Measurements from ENCODE around the gene ARPC1B. TPM values are rescaled to one million over a fixed set of nuclear protein-coding genes. Genes with fewer than 3 reads are reported as not detected.
A peak's percentile ranks its signal among the peaks of the same experiment; 100 is the strongest.

The ARPC1B gene
- polyA plus RNA-seq, 1 of the 3 experiments (the other 2 are of a cell fraction) = 836 TPM

DNA sequence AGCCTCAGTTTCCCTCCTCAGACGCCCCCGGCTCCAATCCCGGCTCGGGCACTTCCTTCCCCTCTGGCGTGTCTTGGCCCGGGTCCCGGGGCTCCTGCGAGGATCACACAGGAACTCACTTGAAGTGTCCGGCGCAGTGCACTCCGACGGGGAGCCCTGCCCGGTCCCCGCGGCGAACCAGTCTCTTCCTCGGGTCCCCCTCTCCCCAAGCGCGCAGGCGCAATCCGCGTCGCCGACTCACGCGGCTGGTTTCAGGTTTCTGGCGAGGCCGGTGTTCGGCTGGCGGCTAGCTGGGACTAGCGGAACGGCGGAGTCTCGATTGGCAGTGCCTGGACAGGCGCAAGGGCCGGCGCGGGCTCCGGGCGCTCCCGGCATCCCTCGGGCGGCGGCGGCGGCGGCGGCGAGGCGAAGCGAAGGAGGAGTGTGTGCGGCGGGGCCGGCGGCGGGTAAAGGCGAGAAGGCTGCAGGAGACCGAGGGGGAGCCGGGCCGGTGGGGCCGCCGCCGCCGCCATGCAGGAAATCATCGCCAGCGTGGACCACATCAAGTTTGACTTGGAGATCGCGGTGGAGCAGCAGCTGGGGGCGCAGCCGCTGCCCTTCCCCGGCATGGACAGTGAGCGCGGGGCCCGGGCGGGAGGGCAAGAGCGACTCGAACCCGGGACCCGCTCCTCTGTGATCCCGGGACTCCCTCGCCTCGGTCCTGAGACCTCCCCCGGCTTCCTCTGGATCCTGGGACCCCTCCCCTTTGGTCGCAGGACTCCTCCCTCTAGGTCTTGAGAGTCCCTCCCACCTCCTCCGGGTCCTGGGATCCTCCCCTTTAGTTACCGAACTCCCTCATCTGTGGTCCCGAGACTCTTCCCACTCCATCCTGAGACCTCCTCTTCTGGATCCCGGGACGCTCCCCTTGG, 64.3 kb downstream of the ARPC1B start, which contains the start of the genes CPSF4 and PTCD1 (continued):
- TF ChIP-seq, protein P1, sequence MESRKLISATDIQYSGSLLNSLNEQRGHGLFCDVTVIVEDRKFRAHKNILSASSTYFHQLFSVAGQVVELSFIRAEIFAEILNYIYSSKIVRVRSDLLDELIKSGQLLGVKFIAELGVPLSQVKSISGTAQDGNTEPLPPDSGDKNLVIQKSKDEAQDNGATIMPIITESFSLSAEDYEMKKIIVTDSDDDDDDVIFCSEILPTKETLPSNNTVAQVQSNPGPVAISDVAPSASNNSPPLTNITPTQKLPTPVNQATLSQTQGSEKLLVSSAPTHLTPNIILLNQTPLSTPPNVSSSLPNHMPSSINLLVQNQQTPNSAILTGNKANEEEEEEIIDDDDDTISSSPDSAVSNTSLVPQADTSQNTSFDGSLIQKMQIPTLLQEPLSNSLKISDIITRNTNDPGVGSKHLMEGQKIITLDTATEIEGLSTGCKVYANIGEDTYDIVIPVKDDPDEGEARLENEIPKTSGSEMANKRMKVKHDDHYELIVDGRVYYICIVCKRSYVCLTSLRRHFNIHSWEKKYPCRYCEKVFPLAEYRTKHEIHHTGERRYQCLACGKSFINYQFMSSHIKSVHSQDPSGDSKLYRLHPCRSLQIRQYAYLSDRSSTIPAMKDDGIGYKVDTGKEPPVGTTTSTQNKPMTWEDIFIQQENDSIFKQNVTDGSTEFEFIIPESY (IDR thresholded peaks at IDR 0.05; ENCODE audit: borderline replicate concordance, low read depth) = peak; percentile 67; the same call in 1 of the 2 replicates
- TF ChIP-seq RAD21 (IDR thresholded peaks at IDR 0.05; ENCODE audit: low read length) (no peak; the same call in 1 of the 2 replicates), GABPA (IDR thresholded peaks at IDR 0.05; ENCODE audit: low read depth) (peak; percentile 65), FOXJ3 (CRISPR knock-in tag; IDR thresholded peaks at IDR 0.05) (no peak; the same call in 1 of the 2 replicates), SIN3A (IDR thresholded peaks at IDR 0.05; ENCODE audit: borderline replicate concordance, low read depth, low read length) (peak; percentile 94; the same call in 1 of the 2 replicates), YY1 (IDR thresholded peaks at IDR 0.05; ENCODE audit: low read depth) (peak; percentile 89), NFIC (IDR thresholded peaks at IDR 0.05; ENCODE audit: borderline replicate concordance) (peak; percentile 33; the same call in 1 of the 2 replicates), CTCF (IDR thresholded peaks at IDR 0.05) (0 out of 2 replicates have a peak, but pooled peaks have one; percentile 7), PBX3 (IDR thresholded peaks at IDR 0.05) (peak; percentile 49), TAF1 (IDR thresholded peaks at IDR 0.05; ENCODE audit: borderline replicate concordance, low read depth, low read length) (peak; percentile 81), MEF2A (IDR thresholded peaks at IDR 0.05; ENCODE audit: borderline replicate concordance, low read depth) (no peak), RXRA (IDR thresholded peaks at IDR 0.05; ENCODE audit: borderline replicate concordance, low read depth) (no peak), RCOR1 (IDR thresholded peaks at IDR 0.05; ENCODE audit: low read length) (no peak), ELF1 (IDR thresholded peaks at IDR 0.05) (peak; percentile 70), FOXM1 (IDR thresholded peaks at IDR 0.05; ENCODE audit: low read depth) (no peak), NRF1 (IDR thresholded peaks at IDR 0.05; ENCODE audit: low read depth, low read length) (peak; percentile 69)
- TF ChIP-seq, protein P2, sequence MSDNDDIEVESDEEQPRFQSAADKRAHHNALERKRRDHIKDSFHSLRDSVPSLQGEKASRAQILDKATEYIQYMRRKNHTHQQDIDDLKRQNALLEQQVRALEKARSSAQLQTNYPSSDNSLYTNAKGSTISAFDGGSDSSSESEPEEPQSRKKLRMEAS (IDR thresholded peaks at IDR 0.05; ENCODE audit: low read depth) = peak; percentile 96
- TF ChIP-seq, protein P3, sequence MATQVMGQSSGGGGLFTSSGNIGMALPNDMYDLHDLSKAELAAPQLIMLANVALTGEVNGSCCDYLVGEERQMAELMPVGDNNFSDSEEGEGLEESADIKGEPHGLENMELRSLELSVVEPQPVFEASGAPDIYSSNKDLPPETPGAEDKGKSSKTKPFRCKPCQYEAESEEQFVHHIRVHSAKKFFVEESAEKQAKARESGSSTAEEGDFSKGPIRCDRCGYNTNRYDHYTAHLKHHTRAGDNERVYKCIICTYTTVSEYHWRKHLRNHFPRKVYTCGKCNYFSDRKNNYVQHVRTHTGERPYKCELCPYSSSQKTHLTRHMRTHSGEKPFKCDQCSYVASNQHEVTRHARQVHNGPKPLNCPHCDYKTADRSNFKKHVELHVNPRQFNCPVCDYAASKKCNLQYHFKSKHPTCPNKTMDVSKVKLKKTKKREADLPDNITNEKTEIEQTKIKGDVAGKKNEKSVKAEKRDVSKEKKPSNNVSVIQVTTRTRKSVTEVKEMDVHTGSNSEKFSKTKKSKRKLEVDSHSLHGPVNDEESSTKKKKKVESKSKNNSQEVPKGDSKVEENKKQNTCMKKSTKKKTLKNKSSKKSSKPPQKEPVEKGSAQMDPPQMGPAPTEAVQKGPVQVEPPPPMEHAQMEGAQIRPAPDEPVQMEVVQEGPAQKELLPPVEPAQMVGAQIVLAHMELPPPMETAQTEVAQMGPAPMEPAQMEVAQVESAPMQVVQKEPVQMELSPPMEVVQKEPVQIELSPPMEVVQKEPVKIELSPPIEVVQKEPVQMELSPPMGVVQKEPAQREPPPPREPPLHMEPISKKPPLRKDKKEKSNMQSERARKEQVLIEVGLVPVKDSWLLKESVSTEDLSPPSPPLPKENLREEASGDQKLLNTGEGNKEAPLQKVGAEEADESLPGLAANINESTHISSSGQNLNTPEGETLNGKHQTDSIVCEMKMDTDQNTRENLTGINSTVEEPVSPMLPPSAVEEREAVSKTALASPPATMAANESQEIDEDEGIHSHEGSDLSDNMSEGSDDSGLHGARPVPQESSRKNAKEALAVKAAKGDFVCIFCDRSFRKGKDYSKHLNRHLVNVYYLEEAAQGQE (IDR thresholded peaks at IDR 0.05; ENCODE audit: low read depth, low read length) = peak; percentile 27; the same call in 1 of the 2 replicates
- TF ChIP-seq, protein P4, sequence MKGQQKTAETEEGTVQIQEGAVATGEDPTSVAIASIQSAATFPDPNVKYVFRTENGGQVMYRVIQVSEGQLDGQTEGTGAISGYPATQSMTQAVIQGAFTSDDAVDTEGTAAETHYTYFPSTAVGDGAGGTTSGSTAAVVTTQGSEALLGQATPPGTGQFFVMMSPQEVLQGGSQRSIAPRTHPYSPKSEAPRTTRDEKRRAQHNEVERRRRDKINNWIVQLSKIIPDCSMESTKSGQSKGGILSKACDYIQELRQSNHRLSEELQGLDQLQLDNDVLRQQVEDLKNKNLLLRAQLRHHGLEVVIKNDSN (IDR thresholded peaks at IDR 0.05; ENCODE audit: borderline replicate concordance, low read depth) = peak; percentile 62

Data from SK-N-SH (cell line).